AG20443 (cell line): ENCODE results near the gene CLASRP.
"Not testable (repeated sequence)": the region's sequence is repeated elsewhere in the genome, so short reads cannot be mapped to it uniquely, and the experiment has no call there.

Experiments used
- DNase-seq: peaks from one replicate; pipeline ENCODE4 v3.0.0; 2012; ENCODE audit warnings: low spot score, mixed read lengths

The CLASRP gene

DNA sequence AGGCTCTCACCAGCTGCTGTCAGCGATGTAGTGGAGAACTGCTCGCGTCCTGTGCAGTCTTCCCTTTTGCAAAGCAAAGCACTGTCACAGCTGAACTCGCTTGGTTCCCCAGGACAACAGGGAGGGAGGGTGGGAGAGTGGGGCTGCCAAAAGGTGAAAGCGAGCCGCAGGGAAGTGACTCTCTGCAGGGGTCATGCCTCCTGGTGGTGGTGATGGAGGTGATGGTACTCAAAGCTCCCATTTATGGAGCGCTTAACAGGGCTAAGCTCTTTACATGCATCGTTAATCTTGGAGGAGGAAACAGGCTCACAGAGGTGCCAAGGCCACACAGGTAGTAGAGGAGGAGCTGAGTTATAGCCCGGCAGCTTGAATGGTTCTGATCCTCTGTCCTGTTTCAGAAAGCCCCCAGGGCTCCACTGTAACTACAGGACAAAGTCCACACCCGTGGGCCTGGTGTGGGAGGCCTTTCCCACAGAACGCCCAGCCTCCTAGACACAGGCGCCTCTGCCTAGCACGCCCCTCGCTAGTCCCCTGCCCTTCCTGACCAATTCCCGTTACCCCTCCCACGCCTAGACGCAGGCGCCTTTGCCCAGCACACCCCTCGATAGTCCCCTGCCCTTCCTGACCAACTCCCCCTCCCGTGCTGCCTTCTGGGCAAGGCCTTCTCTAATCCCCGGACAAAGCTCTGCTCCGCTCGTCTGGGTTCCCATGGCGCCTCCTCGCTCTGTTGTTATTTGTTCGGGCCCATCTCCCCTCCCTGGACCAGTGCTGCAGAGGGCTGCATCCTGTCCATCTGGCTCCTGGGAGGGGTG lies 64.9 kb downstream of the CLASRP start:
- no peak for DNase-seq

DNA sequence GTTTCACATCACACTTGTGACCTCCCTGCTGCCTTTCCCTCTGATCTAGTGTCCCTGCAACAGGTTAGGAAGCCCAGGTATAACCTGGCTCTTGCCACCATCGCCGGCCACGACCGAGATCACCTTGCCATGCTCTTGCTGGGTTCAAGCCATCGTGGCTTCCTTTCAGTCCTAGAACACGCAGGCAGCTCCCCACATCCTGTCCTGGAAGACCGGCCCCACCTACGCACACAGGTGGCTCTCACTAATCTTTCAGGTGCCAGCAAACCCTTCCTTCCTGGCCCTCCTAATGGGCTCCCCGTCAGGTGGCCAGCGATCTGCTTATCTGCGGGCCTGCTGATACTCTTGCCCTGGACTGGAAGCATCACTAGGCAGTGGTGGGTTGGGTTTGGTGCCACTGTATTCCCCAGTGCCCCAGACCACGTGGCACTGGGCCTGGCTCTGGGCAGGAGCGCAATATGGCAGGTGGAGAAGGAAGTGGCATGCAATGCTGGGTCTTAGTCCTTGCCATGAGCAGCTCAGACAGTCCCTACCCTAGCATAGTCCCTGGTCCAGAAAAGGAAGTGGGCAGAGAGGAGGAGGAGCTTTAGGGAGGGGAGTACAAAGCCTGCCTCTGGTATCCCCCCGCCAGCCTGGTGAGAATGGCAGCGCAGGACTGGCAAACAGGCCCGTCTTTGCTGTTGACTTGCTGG lies 66.0 kb downstream of the CLASRP start:
- DNase-seq, result no peak

DNA sequence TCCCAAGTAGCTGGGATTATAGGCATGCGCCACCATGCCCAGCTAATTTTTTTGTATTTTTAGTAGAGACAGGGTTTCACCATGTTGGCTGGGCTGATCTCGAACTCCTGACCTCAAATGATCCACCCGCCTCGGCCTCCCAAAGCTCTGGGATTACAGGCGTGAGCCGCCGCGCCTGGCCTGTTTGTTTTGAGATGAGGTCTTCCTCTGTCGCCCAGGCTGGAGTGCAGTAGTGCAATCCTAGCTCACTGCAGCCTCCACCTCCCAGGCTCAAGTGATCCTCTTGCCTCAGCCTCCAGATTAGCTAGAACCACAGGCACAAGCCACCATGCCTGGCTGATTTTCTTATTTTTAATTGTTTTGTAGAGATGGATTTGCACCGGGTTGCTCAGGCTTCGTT lies 67.5 kb downstream of the CLASRP start:
- DNase-seq, result not testable (repeated sequence)

DNA sequence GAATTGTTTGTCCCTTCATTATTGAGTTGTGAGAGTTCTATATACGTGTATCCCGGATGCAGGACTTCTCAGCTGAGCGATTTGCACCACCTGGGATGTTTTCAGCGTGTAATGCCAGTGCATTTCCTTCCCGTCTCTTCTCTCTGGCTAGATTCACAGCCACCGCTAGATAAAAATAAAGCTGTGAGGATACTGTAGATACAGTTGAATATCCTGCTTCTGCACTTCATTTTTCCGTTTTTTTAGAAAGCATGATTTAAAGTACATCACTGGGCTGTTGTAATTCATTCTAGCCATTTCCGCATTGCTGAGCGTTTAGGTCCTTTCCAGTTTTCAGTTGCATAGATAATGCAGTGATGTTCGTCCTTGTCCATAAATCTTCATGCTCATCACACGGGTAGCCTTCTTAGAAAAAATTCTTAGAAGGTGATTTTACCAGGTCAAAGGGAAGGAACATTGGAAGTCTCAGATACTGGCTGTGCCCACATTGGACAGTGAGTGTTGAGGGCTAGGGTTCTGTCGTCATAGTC lies 68.8 kb downstream of the CLASRP start:
- DNase-seq, result no peak

DNA sequence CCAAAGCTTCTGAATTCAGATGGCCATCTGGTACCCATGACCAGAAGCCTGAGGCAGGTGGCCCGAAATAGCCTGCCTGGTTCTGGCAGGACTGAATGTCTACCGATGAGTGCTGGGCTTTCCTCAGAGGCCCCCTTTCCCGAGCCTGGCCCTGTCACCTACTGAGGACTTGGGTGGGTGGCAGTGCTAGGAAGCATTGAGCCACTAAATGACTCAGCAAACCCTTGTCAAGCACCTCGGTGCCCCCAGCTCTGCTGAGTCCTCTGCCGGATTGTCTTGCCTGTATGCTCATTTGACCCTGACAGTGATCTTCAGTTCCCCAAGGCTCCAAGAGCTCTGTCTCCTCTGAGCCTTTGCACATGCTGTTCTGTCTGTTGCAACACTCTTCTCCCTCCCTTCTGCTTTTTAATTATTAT lies 72.0 kb downstream of the CLASRP start:
- no peak for DNase-seq

DNA sequence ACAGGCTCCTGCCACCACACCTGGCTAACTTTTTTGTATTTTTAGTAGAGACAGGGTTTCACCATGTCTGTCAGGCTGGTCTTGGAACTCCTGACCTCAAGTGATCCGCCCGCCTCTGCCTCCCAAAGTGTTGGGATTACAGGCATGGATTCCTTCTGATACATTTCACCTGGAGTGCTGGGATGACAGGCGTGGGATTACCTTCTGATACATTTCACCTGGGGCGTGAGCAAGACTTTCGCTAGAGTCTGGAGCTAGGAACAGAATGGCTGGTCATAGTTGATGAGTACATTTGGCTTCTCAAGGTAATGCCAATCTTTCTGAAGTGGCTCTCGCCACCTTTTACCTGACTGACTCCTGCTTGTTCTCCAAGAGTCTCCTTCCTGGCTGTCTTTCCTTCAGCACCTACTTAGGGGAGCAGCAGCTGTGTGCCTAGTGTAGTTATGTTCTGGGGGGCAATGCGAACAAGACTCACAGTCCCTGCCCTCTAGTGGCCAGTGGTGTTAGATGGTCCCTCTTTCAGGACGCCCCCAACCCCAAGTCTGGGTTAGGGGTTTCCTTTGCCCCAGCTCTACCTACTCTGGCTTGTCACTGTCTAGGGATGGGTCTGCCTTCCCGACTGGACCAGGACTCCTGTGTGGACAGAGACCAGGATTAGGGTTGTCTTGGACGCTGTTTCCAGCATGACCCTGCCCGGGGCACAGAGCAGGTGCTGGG lies 73.4 kb downstream of the CLASRP start:
- no peak for DNase-seq

DNA sequence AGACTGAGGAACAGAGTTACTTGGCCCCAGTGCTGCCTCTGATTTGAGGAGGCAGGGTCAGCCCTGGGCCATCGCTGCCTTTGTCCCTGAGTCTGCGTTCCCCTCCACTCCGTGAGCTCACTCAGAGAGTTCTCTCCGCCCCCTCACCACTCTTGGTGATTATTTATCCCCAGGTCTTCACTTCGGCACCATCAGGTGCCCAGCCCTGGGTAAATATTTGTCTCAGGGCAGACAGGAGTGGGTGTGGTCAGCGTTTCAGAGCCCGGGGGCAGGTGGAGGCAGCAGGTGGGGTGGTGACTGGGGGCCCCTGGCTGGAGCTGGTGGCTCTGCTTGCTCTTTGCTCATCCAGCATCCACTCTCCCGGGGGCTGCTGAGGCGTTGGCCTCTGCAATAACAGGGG lies 74.8 kb downstream of the CLASRP start:
- DNase-seq, result no peak

DNA sequence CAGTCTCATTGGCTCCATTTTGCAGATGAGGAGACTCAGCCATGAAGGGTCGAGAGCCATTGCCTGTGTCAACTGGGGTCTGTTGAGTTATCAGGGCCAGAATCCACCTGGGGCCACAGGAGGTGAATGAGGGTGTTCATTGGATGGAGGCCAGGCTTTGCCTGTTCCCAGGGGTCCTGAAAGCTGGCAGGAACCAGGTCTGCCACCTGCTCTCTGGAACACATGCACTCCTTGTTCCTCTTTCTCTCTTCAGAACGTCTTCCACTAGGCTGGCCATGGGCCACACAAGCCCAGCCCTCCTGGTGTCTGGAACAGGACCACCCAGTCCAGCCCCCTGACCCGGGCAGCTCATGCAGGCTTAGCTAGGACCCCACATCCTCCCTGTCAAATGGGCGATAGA lies 75.3 kb downstream of the CLASRP start:
- no peak for DNase-seq

DNA sequence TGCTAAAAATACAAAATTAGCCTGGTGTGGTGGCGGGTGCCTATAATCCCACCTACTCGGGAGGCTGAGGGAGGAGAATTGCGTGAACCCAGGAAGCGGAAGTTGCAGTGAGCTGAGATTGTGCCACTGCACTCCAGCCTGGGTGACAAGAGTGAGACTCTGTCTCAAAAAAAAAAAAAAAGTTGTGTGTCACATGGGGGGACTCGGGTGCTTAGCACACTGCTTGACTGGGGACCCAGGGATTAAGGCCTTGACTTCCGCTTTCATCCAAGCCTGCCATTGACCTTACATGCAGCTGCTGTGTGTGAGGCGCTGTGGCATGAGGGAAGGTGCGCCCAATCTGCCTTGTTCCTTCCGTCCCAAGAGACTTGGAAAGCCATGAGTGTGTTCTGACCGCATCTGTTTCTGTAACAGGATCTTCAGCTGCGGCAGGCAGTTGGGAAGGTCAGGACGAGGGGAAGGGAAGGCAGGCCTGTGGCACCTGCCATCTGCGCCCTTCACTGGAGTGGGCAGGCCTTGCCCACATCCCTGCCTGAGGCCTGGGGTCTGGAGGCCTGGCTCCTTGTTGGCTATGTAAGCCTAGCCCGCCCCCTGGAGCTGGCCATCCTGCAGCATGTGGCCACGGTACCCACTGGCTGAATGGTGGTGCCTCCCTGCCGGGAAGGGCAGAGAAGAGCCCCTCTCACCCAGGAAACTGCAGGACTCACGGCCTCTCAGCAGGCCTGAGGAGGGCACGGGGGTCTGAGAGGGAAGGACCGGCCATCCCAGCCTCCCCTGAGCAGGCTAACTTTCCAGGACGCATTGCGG lies 77.2 kb downstream of the CLASRP start:
- DNase-seq, result no peak

DNA sequence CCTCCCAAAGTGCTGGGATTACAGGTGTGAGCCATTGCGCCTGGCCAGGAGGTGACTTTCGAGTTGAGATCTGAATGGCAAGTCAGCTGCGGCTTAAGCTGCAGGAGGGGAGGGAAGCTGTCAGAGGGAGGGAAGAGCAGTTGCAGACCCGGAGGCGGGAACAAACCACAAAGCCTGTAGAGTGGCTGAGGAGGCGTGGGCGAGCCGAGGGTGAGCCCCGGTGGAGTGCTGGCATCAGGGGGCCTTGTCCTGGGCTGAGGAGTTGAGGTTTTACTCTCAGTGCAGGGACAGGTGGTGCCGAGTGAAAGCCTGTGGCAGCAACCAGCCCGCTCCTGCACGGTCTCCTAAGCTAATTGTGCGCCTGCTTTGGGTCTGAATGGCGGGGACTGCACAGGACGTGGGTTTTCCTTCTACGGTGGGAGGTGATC lies 78.3 kb downstream of the CLASRP start:
- DNase-seq, result no peak

DNA sequence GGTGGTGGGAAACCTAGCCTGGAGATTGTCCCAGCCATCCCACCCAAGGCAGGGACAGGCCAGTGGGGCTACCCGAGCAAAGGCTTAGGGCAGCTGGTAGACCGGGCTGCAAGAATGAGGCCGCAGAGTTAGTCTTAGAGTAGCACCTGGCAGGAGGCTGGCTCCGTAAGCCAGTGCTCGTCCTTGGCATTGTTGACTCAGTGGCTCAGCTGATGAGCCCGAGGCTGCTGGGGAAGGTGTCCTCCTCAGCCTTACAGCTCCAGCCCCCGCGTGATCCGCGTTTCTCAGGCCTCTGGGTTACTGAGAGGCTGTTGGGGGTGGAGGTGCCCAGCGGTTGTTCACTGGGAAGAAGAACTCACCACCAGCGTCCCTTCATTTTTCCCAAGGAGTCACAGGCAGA lies 78.8 kb downstream of the CLASRP start:
- no peak for DNase-seq

DNA sequence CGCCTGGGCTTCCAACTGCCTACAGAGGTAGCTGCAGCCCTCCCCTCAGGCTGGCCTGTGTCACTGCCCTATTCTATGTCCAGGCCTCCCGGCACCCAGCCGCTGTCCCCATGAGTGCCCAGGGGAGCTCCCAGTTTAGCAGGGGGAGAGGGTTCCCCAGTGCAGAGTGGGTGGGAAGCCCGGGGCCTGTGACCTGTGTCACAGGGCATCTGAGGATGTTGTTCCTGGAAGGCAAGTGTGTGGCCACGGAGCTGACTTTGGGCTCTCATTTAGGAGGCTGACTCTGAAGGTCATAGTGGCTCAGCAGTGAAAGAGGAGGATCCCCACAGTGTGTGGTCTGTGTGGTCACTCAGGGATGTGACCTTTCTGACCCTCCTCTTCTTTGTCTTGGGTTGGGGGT lies 79.3 kb downstream of the CLASRP start:
- DNase-seq, result no peak

DNA sequence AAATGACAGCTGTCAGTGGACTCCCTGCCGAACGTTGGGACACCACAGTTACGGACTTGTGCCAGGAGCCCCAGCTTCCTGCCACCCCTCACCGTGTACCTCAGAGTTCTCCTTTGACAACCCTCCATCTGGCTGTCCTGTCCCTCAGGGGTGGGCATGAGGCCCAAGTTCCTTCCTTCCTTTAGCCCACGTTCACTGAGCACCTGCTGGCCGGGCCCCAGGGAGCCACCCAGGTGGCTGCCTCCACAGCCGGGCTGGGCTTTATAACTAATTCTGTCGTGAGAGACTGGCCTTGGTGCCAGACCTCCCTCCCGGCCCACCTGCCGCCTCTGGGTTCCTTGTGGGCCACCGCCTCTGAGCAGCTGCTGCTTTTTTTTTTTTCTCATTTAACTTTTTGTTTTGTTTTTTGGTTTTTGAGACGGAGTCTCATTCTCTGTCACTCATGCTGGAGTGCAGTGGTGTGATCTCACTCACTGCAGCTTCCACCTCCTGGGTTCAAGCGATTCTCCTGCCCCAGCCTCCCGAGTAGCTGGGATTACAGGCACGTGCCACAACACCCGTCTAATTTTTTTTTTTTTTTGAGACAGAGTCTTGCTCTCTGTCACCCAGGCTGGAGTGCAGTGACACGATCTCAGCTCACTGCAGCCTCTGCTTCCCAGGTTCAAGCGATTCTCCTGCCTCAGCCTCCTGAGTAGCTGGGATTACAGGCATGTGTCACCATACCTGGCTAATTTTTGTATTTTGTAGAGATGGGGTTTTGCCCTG lies 79.9 kb downstream of the CLASRP start:
- not testable (repeated sequence) for DNase-seq

DNA sequence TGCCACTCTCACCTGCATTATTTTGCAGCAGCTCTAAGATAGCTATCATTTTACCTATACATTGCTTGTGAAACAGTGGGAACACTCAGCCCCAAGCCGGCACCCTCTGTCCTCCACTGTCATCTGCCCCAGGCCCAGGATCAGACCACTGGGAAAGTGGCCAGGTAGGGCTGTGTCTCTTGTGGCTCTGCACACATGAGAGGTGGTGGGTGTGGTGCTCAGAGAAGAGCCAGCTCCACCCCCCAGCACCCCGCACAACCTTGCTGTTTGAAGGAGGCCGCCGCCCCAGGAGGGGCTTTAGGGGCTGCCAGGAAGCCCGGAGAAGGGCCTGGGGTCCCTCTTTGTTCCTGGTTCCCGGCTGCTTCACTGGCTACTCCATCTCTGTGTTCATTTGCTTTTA lies 80.7 kb downstream of the CLASRP start:
- no peak for DNase-seq
